Fibroblast of lung (primary cell): Measurements from ENCODE around the gene SDCCAG8.

ENCODE experiments used
- EZH2 ChIP-seq: IDR thresholded peaks from 2 replicates; pipeline ENCODE4 v1.5.1; 2012; ENCODE audit warnings: low read length, control low read depth, mild to moderate bottlenecking; ENCODE audit errors: missing control alignments
- TF ChIP-seq, protein P1 (sequence below), 2 donors: IDR thresholded peaks in 1 of 2; conservative IDR thresholded peaks in 1 of 2; 1 replicate in 1 of 2; 2 replicates in 1 of 2; pipeline ENCODE4 v1.5.1; 2011 to 2012; ENCODE audit warnings: low read length in 2 of 2, control low read depth in 1 of 2, inconsistent platforms in 1 of 2, low read depth in 1 of 2, mild to moderate bottlenecking in 1 of 2

DNA sequence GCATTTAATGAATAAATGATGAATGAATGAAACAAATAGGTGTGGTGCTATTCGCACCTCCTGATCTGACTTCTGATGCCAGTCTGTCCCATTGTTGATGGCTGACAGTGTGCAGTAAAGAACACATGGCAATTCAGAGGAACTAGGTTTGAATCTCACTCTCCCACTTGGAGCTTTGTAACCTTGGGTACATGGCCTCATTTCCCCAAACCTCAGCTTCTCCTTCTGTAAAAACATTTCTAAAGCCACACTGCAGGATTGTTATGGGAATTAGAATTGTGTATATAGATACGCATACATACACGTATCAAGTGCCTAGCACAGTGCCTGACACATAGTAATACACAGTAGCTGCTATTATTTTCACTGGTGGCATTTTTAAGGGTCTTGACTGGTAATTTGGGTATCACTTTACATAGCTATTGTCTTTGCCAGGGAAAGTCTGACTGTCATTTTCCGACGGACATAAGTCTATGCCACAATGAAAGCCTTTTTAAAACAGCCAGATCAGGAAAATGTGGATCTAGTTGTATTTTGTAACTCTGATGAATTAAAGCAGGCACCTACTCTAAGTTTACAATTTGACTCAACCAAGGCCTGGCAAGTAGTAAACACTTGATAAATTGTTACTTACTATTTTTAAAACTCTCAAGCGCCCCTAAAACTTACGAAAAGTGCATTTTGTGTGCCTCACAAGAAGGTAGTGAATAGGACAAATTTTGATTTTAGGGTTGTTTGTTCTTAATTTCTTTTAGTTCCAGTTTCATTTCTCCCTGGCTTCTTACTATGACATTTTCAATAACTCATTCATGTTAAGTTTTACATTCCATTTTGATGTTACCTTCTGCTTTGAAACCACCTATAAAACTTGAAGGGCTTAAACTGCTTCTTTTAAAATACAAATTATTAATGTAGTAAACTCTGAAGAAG is 164.4 kb downstream of the SDCCAG8 start:
- TF ChIP-seq, protein P1, sequence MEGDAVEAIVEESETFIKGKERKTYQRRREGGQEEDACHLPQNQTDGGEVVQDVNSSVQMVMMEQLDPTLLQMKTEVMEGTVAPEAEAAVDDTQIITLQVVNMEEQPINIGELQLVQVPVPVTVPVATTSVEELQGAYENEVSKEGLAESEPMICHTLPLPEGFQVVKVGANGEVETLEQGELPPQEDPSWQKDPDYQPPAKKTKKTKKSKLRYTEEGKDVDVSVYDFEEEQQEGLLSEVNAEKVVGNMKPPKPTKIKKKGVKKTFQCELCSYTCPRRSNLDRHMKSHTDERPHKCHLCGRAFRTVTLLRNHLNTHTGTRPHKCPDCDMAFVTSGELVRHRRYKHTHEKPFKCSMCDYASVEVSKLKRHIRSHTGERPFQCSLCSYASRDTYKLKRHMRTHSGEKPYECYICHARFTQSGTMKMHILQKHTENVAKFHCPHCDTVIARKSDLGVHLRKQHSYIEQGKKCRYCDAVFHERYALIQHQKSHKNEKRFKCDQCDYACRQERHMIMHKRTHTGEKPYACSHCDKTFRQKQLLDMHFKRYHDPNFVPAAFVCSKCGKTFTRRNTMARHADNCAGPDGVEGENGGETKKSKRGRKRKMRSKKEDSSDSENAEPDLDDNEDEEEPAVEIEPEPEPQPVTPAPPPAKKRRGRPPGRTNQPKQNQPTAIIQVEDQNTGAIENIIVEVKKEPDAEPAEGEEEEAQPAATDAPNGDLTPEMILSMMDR (conservative IDR thresholded peaks at IDR 0.05 in 1 of 2, IDR thresholded peaks at IDR 0.05 in 1 of 2; ENCODE audit: low read depth in 1 of 2, low read length in 2 of 2), result no peak
- no peak for TF ChIP-seq EZH2
